Brain microvascular endothelial cell (primary cell): ENCODE results near the gene SLC41A3.

ENCODE experiments used
- DNase-seq: peaks from one replicate; pipeline ENCODE4 v3.0.0-alpha.2; 2020
- H3K27ac ChIP-seq: fragments of 250-450 bp; sonication (Bioruptor Pico); 2 replicates; pipeline ENCODE4 v1.5.1; 2020; ENCODE audit warnings: mild to moderate bottlenecking, moderate library complexity
- H3K27me3 ChIP-seq: fragments of 250-450 bp; sonication (Bioruptor Pico); replicated peaks from 2 replicates; pipeline ENCODE4 v1.5.1; 2020; ENCODE audit warnings: mild to moderate bottlenecking
- H3K36me3 ChIP-seq: fragments of 250-450 bp; sonication (Bioruptor Pico); replicated peaks from 2 replicates; pipeline ENCODE4 v1.5.1; 2020; ENCODE audit warnings: mild to moderate bottlenecking
- H3K4me3 ChIP-seq: 2 replicates; pipeline ENCODE4 v1.5.1; 2011; ENCODE audit warnings: low read depth, mild to moderate bottlenecking, control low read depth, low read length, moderate library complexity
- CTCF ChIP-seq: IDR thresholded peaks from 2 replicates; pipeline ENCODE4 v1.5.1; 2011; ENCODE audit warnings: low read depth, mild to moderate bottlenecking, moderate library complexity, low read length, control low read depth, inconsistent platforms; ENCODE audit errors: missing control alignments
- in situ Hi-C: cut with HindIII; loops from 2 replicates; pipeline ENCODE4 v1.10.0; 2017; ENCODE audit warnings: low sequenced_read_pairs, low pct_ligation_motif_present

SLC41A3 gene

DNA sequence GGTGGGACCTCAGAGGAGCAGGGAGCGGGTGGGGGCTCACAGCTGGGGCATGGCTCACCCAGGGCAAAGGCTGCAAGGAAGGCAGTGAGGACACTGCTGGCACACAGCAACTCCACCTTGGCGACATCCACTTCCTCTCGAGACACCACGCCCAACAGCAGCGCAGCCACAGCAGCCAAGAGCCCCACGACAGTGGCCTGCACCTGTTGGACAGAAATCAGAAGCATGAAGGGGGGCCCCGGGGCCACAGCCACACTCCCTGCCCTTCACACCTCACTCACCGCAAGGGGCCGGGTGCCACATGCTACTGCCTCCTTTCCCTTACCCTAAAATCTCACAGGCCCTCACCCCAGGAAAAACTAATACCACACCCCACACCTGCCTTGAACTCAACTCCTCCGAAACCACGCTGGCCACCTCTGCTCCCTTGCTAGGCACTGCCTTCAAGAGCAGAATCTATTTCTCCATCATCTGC is 57.6 kb downstream of the SLC41A3 start:
- TF ChIP-seq CTCF = no peak
- no peak overlapping the region for H3K27ac ChIP-seq
- no peak overlapping the region for H3K4me3 ChIP-seq
- no peaks in the 10 kb centered on the region for H3K27me3 ChIP-seq
- DNase-seq = no peak
- in situ Hi-C loops = no loop called here
- no peaks in the 10 kb centered on the region for H3K36me3 ChIP-seq

DNA sequence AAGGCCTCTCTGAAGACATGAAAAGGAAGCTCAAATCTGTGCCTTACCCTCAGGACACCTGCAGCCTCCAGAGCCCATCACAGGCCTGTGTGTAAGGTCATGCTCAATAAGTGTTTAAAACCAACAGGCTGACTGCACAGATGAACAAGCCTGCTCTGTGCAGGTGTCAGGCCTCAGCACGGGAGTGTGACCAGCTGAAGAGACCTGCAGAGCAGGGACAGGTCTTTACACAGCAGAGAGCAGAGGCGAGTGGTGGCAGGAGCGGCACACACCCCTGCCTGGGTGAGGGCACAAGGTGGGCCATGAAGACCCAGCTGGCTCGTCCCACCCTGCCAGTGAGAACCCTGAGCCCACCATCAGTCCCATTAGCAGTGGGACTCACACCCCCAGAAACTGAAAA is 58.1 kb downstream of the SLC41A3 start:
- H3K36me3 ChIP-seq = no peaks in the 10 kb centered on the region

GRCh38 chr3:126025116-126025729 is 58.7 kb downstream of the SLC41A3 start:
- in situ Hi-C loops = no loop called here
- no peak for DNase-seq
- no peak overlapping the region for H3K4me3 ChIP-seq
- TF ChIP-seq CTCF = no peak
- no peaks in the 10 kb centered on the region for H3K27me3 ChIP-seq
- no peaks in the 10 kb centered on the region for H3K36me3 ChIP-seq
- no peak overlapping the region for H3K27ac ChIP-seq

More for the DNA sequence above, 58.1 kb downstream of the SLC41A3 start:
- H3K4me3 ChIP-seq = no peak overlapping the region
- H3K27me3 ChIP-seq = no peaks in the 10 kb centered on the region
- DNase-seq = no peak
- TF ChIP-seq CTCF = no peak
- in situ Hi-C loops = no loop called here
- no peak overlapping the region for H3K27ac ChIP-seq

DNA sequence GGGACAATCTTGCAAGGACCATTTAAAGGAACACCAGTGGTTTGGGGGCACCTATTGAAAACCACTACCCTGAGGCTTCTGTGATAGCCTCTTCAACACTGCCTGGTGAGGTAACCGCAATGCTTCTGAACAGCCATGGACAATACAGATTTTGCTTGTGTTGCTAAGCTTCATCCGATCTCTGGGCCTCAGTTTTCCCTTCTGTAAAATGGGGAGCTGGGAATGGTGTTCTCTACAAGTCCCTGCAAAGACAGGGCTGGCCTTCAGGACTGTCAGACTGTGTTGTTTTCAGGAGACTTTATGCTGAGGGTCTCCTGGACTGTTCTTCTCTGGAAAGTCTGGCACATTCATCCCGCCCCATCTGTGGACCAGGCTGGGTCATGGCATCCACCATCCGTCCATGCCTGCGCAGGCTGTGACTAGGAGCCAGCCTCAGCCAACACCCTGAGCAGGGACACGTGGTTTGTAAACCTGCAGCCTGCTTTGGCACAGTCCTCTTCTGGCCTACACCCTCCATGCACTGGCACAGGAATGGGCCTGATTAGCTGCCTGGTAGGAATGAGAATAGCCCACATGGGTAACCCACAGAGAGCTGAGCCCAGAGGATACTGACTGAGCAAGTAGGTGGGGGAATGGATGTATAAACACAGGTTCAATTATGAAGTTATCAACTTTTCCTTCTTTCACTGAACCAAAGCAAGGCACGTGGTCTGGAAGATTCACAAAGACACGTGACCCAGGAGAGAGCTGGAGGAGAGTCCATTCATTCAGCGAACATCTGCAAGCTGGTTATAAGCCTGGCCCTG is 59.7 kb downstream of the SLC41A3 start:
- TF ChIP-seq CTCF = no peak
- Histone ChIP-seq H3K27ac (no peak overlapping the region), H3K36me3 (no peaks in the 10 kb centered on the region), H3K27me3 (no peaks in the 10 kb centered on the region), H3K4me3 (no peak overlapping the region)
- in situ Hi-C loops = no loop called here
- DNase-seq = no peak

- no peak overlapping the region for H3K4me3 ChIP-seq
- no peak for TF ChIP-seq CTCF
Observed at GRCh38 chr3:126023390-126023789, 60.5 kb downstream of the SLC41A3 start.

More at GRCh38 chr3:126023390-126023789, 60.5 kb downstream of the SLC41A3 start:
- Histone ChIP-seq H3K36me3 (no peaks in the 10 kb centered on the region), H3K27ac (no peak overlapping the region), H3K27me3 (no peaks in the 10 kb centered on the region)
- in situ Hi-C loops = no loop called here
- no peak for DNase-seq
